NCI-H2171 (cell line): Measurements from ENCODE around the gene TRIM17.

Source experiments
- DNase-seq: peaks from one replicate; lab custom pipeline; 2025; lab: John Stamatoyannopoulos, UW

Gene TRIM17

DNA sequence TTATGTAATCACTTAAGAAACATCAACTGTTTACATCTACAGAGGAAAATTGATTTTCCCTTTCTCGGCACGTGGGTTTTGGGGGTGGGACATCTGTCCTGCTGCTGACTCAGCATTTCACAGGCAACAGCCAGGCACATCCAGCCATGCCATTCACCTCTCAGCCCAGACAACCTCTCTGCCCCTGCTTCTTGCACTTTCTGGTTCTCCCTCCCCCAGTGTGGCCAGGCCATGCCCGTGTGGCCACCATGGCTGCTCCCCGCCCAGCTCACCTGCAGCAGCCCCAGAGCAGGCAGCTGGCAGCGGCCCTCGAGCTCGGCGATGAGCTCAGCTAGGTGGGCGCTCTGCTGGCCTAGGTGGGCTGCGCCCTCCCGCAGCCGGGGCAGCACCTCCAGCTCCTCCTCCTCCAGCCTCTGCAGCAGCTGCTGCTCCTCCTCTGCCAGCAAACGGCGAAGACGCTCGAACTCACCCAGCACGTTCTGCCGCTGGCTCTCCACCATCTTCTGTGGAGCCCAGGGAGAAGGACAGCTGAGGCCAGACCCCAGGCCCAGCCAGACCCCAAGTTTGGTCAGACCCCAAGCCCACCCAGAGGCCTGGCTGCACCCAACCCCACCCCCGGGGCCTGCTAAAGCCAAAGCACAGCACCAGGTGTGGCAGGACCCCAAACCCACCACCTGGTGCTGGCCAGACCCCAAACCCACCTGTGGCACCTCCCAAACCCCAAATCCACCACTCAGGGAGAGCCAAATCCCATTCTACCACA lies 15.8 kb downstream of the TRIM17 start:
- no peak for DNase-seq

DNA sequence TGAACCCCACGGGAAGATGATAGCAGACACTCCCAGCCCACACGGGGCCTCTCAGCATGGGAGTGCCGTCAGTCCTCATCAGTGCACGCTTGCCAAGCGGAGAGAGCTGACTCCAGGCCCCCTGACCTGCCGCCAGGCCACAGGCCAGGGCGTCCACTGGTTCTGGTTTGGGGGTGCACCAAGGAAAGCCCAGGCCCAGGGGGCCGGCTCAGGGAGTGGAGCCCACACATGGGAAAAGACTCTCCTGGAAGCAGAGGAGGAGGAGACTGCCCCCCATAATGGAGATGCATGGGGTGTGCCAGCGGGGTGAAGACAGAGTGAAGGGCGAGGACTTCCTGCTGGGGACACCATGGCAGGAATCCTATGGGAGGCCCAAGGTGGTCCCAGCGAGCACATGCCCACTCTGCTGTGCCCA lies 16.4 kb downstream of the TRIM17 start:
- no peak for DNase-seq

DNA sequence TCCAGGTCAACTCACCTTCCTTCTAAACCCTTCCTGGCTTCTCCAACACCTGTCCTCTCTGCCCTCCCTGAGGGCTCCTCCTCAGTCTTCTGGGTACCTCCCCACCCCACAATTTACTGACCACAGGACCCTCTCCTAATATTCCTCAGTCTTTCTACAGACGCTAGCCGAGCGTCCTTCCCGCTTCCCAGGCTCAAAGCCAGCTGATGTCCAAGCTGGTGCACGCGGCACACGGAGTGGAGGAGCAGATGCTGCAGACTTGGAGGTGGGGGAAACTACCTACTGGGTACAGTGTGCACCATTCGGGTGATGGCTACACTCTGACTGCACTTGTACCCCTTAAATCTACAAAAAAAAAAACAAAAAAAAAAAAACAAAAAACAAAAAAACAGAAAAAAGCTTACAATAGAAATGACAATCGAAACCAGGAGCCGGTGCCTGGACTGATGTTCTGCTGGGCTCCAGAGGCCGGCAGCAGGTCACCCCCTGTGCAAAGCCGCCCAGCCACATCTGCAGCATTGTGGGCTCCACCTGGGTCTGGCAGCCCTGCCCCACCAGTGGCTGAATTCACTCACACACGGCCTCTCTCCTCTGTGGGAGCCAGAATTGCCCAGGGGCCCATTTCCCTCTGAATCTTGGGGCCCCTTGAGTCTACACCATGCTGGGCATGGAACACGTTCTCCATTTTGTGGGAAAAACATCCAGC lies 17.0 kb downstream of the TRIM17 start:
- no peak for DNase-seq

DNA sequence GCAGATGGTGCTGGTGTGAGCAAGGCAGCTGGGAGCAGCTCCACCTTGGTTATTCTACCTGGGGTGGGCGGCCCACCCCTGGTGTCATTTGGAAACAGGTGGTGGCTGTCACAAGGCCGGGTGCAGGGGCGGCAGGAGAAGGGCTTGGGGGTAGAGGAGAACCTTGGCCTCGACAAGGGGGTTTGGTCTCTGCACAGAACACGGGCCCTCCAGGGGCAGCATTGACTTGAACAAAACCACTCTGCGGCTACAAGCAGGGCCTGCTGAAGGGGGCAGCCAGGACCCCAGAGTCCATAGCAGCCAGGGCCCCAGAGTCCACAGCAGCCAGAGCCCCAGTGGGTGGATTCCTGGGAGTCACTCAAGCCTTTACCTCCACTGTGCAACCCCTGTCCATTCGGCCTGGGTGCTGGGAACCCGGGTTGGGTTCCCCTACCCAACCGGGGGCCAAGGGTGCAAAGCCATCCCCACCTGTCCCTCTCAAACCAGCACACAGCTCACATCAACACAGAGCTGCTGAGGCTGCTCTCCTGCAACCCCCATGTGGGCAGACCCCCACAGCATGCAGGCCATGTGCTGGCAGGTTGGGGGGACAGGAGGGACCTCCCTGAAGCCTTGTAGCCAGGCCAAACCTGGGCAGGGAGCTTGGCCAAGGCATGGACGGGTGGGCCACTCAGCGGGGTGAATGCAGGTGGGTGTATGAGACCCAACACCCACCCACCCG lies 17.8 kb downstream of the TRIM17 start:
- no peak for DNase-seq

DNA sequence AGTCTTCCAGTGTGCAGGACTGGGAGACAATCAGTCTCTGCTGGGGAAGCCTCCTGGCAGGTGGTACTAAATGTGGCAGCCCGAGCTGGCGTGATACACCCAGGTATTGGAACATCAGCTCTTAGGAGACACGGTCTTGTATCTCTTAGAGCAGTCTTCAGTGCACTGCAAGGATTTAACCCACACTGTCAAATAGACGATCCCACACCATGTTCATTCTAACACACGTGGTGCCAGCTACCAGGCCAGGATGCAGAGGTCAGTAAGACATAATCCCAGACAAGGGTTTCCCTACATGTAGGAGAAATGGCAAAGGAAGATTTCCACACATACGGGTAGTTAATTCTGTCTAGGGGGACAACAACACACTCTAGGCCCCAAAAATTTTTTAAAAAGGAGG lies 18.7 kb downstream of the TRIM17 start:
- DNase-seq: no peak

DNA sequence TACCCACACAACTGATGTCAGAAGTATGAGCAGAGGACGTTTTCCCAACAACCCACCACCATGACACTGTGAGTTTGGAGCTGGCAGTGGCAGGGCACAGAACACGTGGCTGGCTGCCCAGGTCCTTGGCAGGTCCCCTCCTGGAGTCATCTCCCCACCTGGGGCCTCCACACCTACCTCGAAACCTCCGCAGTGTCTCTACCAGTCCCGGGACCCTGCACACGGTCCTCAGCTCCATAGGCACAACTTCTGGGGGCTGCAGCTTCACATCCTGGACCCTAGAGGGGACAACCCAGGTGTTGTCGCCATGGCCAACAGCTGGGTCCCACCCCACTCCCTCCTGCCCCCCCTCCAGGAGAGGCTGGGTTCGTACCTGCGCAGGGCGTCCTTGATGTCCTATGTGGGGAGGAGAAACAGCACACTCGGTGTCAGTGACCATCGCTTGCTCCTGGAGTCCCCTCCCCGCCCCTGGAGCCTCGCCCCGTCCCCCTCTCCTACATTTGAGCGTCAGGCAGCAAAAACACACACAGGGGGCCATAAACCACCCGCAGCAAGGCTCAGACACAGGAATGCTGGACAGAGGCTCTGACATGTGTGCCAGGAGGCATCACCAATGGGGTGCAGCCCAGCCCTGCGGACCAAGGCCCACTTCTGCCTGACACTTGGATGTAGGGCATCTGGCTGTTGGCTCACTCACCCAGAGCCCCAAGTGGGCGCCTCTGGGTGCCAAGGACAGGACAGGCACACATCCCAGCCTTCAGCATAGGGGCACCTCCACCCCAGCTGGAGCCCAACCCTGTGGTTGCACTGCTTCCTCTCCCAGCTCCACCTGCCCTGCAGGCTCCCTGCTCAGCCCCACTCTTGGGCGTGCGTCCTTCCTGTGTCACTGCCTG lies 19.6 kb downstream of the TRIM17 start:
- no peak for DNase-seq

DNA sequence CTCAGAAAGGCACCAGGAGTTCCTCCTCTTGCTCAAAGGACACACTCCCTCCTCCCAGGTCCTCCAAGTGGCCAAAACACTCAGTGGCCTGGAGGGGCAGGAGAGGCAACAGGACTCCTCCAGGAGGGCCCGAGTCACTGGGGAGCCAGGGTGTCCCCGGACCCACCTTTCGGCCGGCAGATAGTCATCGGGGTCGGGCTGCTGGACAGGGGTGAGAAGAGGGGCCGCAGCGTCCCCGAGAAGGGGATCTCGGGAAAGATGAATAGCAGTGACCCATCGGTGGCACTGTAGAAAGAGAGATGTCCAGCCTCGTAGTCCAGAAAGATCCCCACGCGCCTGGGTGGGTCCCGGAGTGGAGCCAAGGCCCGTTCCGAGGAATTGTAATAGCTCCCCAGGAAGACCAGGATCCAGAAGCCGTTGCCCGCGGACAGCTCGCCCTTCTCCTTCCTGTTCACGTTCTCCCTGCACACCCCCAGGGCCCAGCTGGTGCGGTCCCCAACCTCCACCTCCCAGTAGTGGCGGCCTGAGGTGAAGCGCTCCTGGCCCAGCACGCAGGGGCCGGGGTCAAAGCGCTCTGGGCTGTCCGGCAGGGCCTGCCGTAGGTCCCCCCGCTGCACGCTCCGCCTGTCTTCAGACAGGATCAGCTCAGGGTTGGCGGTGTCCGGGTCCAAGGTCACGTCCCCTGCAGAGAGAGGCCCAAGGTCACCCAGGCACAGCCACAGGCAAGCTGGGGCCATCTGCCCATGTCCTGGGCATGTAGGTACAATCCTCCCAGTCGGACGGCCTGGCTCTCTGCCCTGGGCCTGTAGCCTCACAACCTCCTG lies 21.9 kb downstream of the TRIM17 start:
- DNase-seq: no peak

DNA sequence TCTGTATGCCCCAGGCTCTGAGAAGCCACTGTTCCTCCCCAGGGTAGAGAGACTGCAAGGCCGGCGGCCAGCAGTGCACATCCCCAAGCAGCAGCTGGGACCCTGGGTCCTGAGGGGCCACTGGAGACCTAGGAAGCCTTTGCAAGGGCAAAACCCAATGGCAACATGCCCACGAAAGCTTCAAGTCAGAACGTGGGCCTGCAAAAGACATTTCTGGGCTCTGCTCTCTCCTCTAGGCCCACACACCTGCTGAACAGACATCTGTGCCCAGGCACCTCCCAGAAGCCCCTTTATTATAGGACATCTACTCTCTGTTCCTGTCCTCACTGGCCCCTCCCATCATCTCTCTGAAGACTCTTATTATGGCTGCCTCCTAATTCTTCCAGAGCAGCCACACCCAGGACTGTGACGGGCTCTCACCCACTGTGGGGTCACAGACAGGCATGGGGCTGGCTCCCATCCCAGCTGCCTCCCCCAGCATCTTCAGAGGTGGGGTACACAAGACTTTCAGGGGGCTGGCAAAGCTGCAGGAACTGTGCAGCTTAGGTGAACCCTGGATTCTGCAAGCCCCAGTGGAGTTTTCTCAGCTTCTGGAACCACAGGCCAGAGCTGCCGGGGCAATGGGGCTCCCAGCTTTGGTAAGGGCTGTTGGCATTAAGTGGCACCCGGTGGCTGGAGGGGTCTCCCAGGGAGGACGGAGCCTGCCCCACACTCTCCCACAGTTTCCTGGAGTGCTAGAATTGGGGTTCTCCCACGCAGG lies 22.7 kb downstream of the TRIM17 start:
- no peak for DNase-seq

DNA sequence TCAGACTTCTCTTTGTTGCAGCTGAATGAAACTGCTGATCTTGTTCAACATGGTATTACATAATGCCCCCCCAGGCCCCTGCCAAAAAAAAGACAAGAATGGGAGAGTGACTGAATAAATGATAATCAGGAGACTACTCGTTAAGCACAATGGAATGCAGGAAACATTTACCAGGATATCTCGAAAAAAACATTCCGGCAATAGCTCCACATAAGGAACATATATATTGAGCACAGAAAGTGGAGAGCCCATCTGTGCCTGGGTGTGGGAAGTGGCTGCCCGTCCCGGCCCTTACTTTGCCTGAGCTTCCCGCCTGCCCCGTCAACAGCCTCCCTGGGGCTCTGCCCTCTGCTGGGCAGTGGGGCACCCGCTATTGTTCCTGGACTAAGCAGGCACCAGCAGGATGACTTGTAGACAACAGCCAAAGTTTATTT lies 23.4 kb downstream of the TRIM17 start:
- DNase-seq: no peak

DNA sequence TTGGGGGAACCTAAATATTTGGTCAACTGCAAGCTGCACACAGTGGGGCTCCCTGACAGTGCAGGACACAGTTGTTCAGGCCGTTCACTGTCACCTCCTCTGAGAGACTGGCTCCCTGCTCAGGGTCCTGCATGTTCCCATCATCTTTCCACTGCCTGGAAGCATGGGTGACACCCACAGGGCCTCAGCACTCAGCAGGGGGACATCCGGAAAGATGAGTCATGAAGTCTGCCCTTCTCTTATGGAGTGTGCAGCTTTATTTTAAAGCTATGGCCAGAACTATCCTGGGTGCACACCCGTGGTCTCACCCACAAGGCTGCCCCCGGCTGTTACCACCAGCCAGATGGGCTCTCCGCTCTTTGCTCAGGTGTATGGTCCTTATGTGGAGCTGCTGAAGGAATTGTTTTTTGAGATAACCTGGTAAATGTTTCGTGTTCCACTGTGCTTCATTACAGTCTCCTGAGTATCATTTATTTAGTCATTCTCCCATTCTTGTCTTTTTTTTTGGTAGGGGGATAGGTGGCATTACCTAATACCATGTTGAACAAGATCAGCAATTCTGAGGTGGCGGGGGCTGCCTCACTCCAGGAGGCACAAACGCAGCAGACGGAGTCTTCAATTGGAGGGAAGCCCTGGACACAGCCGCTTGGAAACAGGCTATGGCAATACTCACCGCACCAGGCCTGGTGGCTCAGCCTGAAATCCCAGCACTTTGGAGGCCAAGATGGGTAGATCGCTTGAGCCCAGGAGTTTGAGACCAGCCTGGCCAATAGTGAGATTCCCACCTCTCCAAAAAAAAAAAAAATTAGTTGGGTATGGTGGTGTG lies 24.3 kb downstream of the TRIM17 start:
- no peak for DNase-seq

DNA sequence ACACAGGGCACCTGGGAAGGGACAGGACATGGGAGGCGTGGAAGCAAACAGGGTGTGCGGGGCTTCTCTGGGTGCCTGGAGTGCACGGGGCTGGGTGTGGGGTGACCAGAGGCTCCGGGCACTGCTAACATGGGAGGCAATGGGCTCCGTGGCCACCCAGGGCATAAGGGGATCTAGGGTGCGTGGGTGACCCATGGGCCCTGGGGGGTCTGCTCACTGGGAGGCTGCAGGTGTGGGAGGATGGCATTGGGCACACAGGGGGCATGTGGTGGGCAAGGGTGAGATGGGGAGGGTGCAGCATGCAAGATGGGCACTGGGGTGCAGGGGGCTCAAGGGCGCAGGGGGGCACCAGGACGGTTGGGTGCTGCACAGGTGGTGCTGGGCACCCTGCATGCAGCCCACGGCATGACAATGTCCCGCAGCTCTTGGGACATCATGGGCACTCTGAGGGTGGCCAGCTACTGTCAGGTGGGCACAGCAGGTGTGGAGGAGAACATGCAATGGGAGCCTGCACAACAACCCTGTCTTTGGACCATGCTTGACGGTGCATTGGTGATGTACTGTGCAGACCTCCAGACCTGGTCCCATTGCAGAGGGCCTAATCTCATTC lies 25.1 kb downstream of the TRIM17 start:
- DNase-seq: no peak

DNA sequence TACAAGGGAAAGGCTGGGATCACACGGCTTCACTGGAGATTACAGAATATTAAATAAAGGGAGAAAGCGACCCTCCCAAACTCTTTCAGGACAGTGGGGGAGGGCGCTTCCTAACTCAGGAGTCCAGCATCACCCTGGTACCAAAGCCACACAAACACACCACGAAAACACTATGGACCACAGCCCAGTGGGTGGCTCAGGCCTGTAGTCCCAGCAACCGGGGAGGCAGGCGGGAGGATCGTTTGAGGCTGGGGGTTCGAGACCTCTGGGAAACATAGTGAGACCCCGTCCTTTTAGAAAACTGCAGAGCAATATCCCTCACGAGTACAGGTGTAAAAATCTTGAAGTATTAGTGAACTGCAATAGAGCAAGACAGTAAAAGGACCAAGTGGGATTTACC lies 26.0 kb downstream of the TRIM17 start:
- no peak for DNase-seq

DNA sequence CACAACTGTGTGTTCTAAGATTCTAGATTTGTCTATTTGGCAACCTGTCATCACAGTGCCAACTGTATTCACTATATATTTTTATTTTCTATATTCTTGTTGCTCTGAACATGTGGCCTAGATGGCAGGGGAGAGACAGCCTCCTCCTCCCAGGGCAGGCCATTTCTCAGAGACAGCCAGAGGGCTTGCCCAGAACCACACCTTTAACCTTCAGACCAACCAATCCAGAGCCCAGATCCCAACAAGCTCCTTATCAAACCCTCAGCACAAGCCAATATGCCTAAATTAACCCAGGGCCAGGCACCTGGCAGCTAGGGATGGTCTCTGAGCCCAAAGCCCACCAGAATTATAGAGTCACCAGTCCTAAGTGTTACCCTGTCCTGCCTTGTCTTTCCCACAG lies 29.3 kb downstream of the TRIM17 start:
- DNase-seq: no peak

DNA sequence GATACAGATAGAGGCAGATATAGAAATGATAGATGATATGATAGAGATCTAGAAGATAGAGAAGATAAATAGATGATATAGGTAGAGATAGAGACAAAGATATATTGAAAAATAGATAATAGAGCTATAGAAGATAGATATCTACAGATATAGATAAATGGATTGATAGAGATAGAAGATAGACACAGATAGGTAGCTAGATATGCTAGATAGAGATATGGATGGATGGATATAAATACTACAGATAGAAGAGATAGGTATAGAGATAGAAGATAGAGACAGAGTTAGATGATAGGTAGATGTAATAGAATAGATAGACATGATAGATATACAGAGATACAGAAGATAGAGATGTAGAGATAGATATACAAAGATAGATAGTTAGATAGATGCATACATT lies 31.4 kb downstream of the TRIM17 start:
- no peak for DNase-seq

DNA sequence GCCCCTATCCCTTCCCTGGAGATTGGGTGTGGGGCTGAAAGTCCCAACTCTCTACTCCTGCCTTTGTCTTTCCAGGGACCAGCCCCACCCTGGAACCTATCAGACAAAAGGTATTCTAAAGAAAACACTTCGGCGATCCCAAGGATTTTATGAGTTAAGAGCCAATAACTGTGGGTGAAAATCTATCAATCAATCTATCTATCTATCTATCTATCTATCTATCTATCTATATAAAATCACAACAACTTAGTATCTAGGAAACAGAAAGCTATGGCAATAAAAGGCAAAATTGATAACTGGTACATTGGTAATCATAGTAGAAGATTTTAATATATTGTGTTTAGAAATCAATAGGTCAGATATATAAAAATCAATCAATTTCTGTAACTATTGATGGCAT lies 32.9 kb downstream of the TRIM17 start:
- DNase-seq: no peak

DNA sequence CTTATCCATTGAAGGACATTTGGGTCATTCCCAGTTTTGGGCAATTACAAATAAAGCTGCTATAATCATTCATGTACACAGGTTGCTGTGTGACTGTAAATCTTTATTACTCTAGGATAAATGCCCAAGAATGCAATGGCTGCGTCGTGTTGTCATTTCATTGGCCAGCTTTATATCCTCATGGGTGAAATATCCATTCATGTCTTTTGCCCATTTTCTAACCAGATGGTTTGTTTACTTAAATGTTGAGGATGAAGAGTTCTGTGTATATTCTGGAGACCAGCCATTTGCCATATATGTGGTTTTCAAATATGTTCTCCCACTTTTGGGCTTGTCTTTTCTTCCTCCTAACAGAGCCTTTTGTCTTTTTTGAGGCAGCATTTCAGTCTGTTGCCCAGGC lies 35.3 kb downstream of the TRIM17 start:
- DNase-seq: no peak

DNA sequence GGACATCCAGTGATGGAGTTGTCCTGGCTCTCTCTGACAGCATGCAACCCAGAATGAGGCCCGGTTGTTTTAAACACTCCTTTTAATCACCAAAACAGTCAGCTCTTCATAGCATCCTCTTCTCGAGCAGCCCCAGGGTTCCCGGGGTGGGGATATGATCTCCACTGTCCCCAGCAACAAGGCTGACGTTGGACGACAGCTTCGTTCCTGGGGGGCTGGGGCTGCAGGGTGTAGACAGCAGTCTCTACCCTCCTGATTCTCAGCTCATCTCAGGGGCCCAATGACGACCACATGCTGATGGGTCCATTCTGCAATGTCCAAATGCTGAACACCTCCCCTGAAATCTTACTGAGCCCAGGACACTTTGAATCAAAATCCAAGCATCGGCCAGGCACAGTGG lies 37.0 kb downstream of the TRIM17 start:
- DNase-seq: no peak

DNA sequence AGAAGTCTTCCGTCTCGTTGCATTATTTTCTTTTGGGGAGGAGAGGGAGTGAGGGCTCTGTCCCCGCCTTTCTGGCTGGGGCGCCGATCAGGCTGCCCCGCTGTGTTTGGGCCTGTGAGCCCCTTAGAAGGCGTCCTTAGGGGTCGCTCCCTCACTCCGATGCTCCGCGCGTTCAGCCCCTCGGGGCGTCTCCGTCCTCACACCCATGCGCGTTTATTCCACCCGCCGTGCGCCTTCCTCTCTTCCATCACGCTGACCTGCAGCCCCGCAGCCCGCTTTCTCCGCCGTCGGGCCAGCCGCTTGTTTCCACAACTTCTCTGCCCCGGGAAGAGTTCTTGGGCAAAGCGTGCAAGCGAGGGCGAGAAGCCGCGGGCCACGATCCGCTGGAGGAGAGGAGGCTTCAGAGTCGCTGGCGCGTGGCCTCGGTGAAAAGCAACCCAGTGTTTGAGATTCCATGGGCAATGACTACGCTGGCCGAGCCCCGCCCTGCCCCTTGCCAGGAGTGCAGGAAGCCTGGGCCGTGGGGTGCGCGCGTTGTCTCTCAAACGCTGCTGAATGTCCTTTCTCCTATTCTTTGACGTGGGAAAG lies 37.7 kb downstream of the TRIM17 start:
- no peak for DNase-seq
